SK-N-SH (cell line): ENCODE data around the gene TMSB10.

Source experiments
- CTCF ChIP-seq: fragments of 200-600 bp; sonication (generic); IDR thresholded peaks from 2 replicates; pipeline ENCODE4 v1.6.1; 2017; ENCODE audit warnings: antibody characterized with exemption, mild to moderate bottlenecking, moderate library complexity
- EP300 ChIP-seq, 2 experiments: IDR thresholded peaks; 2 replicates each; pipeline versions ENCODE4 v1.4.0 to v1.6.1; 2012; ENCODE audit warnings: borderline replicate concordance in 1 of 2, low read depth in 1 of 2, low read length in 1 of 2
- EZH2phosphoT487 ChIP-seq: fragments of 200-600 bp; sonication (generic); IDR thresholded peaks from 2 replicates; pipeline ENCODE4 v1.6.1; 2017; ENCODE audit warnings: low read depth, mixed run types, mild to moderate bottlenecking, antibody characterized with exemption, moderate library complexity, borderline replicate concordance
- GATA2 ChIP-seq: sonication (generic); formaldehyde crosslinking; IDR thresholded peaks from 2 replicates; pipeline ENCODE4 v1.5.0; 2020; ENCODE audit warnings: mild to moderate bottlenecking, missing genetic modification reagents
- POLR2AphosphoS5 ChIP-seq: IDR thresholded peaks from 2 replicates; pipeline ENCODE4 v1.6.1; 2012; ENCODE audit warnings: low read depth, low read length
- RAD21 ChIP-seq: IDR thresholded peaks from 2 replicates; pipeline ENCODE4 v1.6.1; 2012; ENCODE audit warnings: mild to moderate bottlenecking, low read length
- RFX5 ChIP-seq: IDR thresholded peaks from 2 replicates; pipeline ENCODE4 v1.6.1; 2012; ENCODE audit warnings: mild to moderate bottlenecking, improper control_type of control experiment, low read length
- RXRA ChIP-seq: IDR thresholded peaks from 2 replicates; pipeline ENCODE4 v1.4.0; 2012; ENCODE audit warnings: low read depth, mild to moderate bottlenecking, borderline replicate concordance
- TEAD4 ChIP-seq: IDR thresholded peaks from 2 replicates; pipeline ENCODE4 v1.4.0; 2012; ENCODE audit warnings: mild to moderate bottlenecking, borderline replicate concordance; ENCODE audit not compliant: insufficient read depth
- USF2 ChIP-seq: fragments of 150-350 bp; IDR thresholded peaks from 2 replicates; pipeline ENCODE4 v1.6.1; 2017; ENCODE audit warnings: antibody characterized with exemption, low read length, low read depth, borderline replicate concordance
- YY1 ChIP-seq: IDR thresholded peaks from 2 replicates; pipeline ENCODE4 v1.4.0; 2012; ENCODE audit warnings: low read depth, mild to moderate bottlenecking

GRCh38 chr2:84940831-84941412, 35.5 kb downstream of the TMSB10 start:
- TF ChIP-seq CTCF: no peak
- TF ChIP-seq RAD21: no peak
- no peak for TF ChIP-seq USF2
- no peak for TF ChIP-seq TEAD4
- TF ChIP-seq GATA2: no peak
- no peak for TF ChIP-seq EZH2phosphoT487
- no peak for TF ChIP-seq POLR2AphosphoS5
- TF ChIP-seq RXRA: no peak
- TF ChIP-seq EP300 (IDR thresholded peaks at IDR 0.05; ENCODE audit: borderline replicate concordance in 1 of 2, low read depth in 1 of 2, low read length in 1 of 2): no peak
- no peak for TF ChIP-seq YY1
- no peak for TF ChIP-seq RFX5
